Measurements from ENCODE around the gene LCN10.
"Not testable (repeated sequence)": the region's sequence is repeated elsewhere in the genome, so short reads cannot be mapped to it uniquely, and the experiment has no call there.

Gene LCN10

DNA sequence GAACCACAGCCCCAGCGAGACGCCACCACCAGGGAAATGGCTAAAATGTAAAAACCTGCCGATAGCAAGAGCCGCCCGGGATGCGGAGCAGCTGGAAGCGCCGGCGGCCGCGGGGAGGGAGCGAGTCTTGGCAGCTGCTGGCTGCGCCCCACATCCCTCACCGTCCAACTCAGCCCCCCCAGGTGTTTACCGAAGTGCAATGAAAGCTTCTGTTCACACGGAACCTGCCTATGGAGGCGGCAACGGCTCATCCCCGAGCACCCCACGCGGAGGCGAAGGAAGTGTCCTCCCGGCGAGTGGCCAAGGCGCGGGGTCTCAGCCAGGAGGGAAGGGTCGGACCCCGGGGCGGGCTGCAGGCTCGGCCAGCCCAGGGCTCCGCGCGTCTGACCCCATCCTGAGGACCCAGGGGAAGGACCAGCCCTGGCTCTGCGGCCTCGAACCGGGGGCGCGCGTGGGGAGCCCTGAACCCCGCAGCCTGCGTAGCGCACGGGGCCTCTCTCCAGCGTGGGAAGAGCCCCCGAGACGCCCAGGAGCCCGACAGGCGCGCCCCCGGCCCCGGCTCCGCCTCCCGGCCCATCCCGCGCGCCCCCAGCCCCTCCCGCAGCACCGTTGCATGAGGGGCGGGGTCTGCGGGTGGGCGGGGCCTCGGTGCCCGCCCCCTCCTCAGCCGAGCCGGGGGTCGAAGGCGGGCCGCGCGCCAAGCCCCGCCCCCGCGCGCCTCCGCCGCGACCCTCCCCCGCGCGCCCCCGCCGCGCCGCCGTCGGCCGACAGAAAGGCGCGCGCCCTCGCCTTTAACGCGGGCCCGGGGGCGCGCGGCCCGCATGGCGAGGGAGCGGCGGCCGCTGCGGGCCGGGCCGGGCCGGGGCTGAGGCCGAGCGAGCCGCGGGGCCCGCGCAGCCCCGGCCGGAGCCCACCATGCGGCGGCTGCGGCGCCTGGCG lies 30.7 kb downstream of the LCN10 start, which contains the start of gene DIPK1B:
TSS of gene DIPK1B (plus strand) at position 822 of the 939 bp plus-strand sequence. CDS start at position 916, 94 bp downstream.
- Histone ChIP-seq H3K4me1 (ENCODE audit: insufficient read depth, low read length) (no peaks in the 10 kb centered on the region; the same call in 1 of the 2 replicates), H3K27ac (ENCODE audit: low read length) (no peak within 1 kb of the TSS), H3K27me3 (ENCODE audit: insufficient read depth, low read length) (peaks cover 17% of the 10 kb centered on the region; the same call in 1 of the 2 replicates), H3K9ac (ENCODE audit: low read depth, low read length) (peak within 1 kb of the TSS; percentile 64; the same call in 1 of the 2 replicates), H3K9me3 (ENCODE audit: insufficient read depth, low read depth, low read length) (no peaks in the 10 kb centered on the region), H3K36me3 (ENCODE audit: insufficient read depth, low read depth, low read length) (no peaks in the 10 kb centered on the region; the same call in 1 of the 2 replicates), H3K4me3 (ENCODE audit: low read length) (peak within 1 kb of the TSS; percentile 83)

GRCh38 chr9:136711219-136711648 lies 31.5 kb downstream of the LCN10 start:
- H3K9me3 ChIP-seq (ENCODE audit: insufficient read depth, low read depth, low read length); H3K4me1 ChIP-seq (ENCODE audit: insufficient read depth, low read length); H3K36me3 ChIP-seq (ENCODE audit: insufficient read depth, low read depth, low read length); H3K9ac ChIP-seq (ENCODE audit: low read depth, low read length); H3K27ac ChIP-seq (ENCODE audit: low read length): not testable (repeated sequence)
- Histone ChIP-seq H3K4me3 (ENCODE audit: low read length) (peak overlapping the region; percentile 83; the same call in 1 of the 2 replicates), H3K27me3 (ENCODE audit: insufficient read depth, low read length) (peaks cover 17% of the 10 kb centered on the region; the same call in 1 of the 2 replicates)

- Histone ChIP-seq H3K4me1 (ENCODE audit: insufficient read depth, low read length) (no peaks in the 10 kb centered on the region; the same call in 1 of the 2 replicates), H3K9ac (ENCODE audit: low read depth, low read length) (no peak overlapping the region), H3K9me3 (ENCODE audit: insufficient read depth, low read depth, low read length) (no peaks in the 10 kb centered on the region), H3K4me3 (ENCODE audit: low read length) (no peak overlapping the region), H3K36me3 (ENCODE audit: insufficient read depth, low read depth, low read length) (no peaks in the 10 kb centered on the region; the same call in 1 of the 2 replicates), H3K27ac (ENCODE audit: low read length) (no peak overlapping the region), H3K27me3 (ENCODE audit: insufficient read depth, low read length) (peaks cover 17% of the 10 kb centered on the region; the same call in 1 of the 2 replicates)
These were observed 32.2 kb downstream of the LCN10 start for GRCh38 chr9:136710543-136710942.

GRCh38 chr9:136709454-136710109 lies 33.2 kb downstream of the LCN10 start:
- Histone ChIP-seq H3K27me3 (ENCODE audit: insufficient read depth, low read length) (peaks cover 17% of the 10 kb centered on the region; the same call in 1 of the 2 replicates), H3K4me1 (ENCODE audit: insufficient read depth, low read length) (no peaks in the 10 kb centered on the region; the same call in 1 of the 2 replicates)

DNA sequence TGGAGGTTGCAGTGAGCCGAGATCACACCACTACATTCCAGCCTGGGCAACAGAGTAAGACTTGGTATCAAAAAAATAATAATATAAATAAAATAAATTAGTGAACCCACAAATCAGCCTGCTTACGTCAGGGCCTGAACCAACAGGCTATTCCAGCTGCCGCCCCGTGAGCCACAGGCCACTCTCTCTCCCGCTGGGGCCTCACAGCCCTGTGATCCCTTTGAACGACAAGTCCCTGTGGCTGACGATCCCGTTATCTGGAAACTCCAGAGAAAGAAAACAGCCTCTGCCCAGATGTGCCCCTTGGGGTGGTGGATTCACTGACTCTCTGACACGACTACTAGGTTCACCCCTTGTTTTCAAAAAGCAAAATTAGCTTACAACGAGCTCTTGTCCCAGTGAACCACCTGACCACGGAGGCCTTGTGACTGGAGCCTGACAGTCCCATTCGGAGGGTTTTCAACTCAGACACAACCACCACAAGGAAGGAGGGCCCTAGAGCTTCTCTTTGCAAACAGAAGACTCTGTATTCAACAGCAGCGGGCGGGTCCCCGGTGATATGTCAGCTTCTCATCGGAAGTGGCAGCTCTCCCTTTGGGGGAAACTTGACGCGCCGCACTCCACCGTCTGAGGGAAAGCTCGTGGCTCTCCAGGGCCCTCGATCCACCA lies 34.8 kb downstream of the LCN10 start:
- no peaks in the 10 kb centered on the region for H3K36me3 ChIP-seq (ENCODE audit: insufficient read depth, low read depth, low read length)
- no peaks in the 10 kb centered on the region for H3K9me3 ChIP-seq (ENCODE audit: insufficient read depth, low read depth, low read length)
- H3K4me3 ChIP-seq (ENCODE audit: low read length) = no peak overlapping the region
- H3K4me1 ChIP-seq (ENCODE audit: insufficient read depth, low read length) = no peaks in the 10 kb centered on the region
- no peak overlapping the region for H3K27ac ChIP-seq (ENCODE audit: low read length)
- H3K9ac ChIP-seq (ENCODE audit: low read depth, low read length) = no peak overlapping the region
- H3K27me3 ChIP-seq (ENCODE audit: insufficient read depth, low read length) = peaks cover 17% of the 10 kb centered on the region; the same call in 1 of the 2 replicates

More at GRCh38 chr9:136709454-136710109, 33.2 kb downstream of the LCN10 start:
- Histone ChIP-seq H3K4me3 (ENCODE audit: low read length) (no peak overlapping the region), H3K36me3 (ENCODE audit: insufficient read depth, low read depth, low read length) (no peaks in the 10 kb centered on the region; the same call in 1 of the 2 replicates), H3K9ac (ENCODE audit: low read depth, low read length) (no peak overlapping the region), H3K27ac (ENCODE audit: low read length) (no peak overlapping the region), H3K9me3 (ENCODE audit: insufficient read depth, low read depth, low read length) (no peaks in the 10 kb centered on the region)

DNA sequence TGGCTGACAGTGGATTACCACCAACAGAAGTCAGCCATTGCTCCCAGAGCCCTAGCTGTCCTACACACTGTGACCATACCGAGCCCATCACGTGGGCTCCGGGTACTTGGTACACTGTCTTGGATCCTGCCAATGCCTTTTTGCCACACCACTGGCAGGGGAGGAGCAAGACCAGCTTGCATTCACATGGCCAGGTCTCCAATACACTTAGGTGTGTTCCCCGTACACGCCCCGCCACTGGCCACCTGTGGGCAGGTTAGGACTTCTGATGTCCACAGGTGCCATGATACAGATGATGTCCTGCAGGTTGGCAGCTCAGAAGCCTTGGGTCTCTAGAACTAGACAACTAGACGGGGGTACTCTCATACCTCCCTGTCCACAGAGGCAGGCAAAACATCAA lies 35.7 kb downstream of the LCN10 start:
- Histone ChIP-seq H3K4me1 (ENCODE audit: insufficient read depth, low read length) (no peaks in the 10 kb centered on the region), H3K9ac (ENCODE audit: low read depth, low read length) (no peak overlapping the region), H3K27me3 (ENCODE audit: insufficient read depth, low read length) (peaks cover 17% of the 10 kb centered on the region; the same call in 1 of the 2 replicates), H3K27ac (ENCODE audit: low read length) (no peak overlapping the region), H3K9me3 (ENCODE audit: insufficient read depth, low read depth, low read length) (no peaks in the 10 kb centered on the region), H3K4me3 (ENCODE audit: low read length) (no peak overlapping the region), H3K36me3 (ENCODE audit: insufficient read depth, low read depth, low read length) (no peaks in the 10 kb centered on the region)

GRCh38 chr9:136705564-136705963 lies 37.2 kb downstream of the LCN10 start:
- no peaks in the 10 kb centered on the region for H3K4me1 ChIP-seq (ENCODE audit: insufficient read depth, low read length)
- no peaks in the 10 kb centered on the region for H3K36me3 ChIP-seq (ENCODE audit: insufficient read depth, low read depth, low read length)
- peaks cover 14% of the 10 kb centered on the region for H3K27me3 ChIP-seq (ENCODE audit: insufficient read depth, low read length)
- H3K9me3 ChIP-seq (ENCODE audit: insufficient read depth, low read depth, low read length) = no peaks in the 10 kb centered on the region
- no peak overlapping the region for H3K27ac ChIP-seq (ENCODE audit: low read length)
- H3K4me3 ChIP-seq (ENCODE audit: low read length) = no peak overlapping the region
- H3K9ac ChIP-seq (ENCODE audit: low read depth, low read length) = no peak overlapping the region

DNA sequence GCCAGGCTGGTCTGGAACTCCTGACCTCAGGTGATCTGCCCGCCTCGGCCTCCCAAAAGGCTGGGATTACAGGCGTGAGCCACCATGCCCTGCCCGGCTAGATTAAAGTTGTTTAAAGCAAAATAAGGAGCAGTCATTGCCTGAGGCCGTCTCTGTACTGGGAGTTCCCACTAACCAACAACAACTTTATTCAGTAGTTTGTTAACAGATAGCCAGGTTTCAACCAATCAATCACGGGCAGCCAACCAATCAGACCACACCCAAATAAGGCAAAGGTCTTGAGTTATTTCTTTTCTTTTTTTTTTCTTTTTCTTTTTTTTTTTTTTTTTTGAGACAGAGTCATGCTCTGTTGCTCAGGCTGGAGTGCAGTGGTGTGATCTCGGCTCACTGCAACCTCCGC lies 38.0 kb downstream of the LCN10 start:
- not testable (repeated sequence) for H3K4me3 ChIP-seq (ENCODE audit: low read length); H3K4me1 ChIP-seq (ENCODE audit: insufficient read depth, low read length)

DNA sequence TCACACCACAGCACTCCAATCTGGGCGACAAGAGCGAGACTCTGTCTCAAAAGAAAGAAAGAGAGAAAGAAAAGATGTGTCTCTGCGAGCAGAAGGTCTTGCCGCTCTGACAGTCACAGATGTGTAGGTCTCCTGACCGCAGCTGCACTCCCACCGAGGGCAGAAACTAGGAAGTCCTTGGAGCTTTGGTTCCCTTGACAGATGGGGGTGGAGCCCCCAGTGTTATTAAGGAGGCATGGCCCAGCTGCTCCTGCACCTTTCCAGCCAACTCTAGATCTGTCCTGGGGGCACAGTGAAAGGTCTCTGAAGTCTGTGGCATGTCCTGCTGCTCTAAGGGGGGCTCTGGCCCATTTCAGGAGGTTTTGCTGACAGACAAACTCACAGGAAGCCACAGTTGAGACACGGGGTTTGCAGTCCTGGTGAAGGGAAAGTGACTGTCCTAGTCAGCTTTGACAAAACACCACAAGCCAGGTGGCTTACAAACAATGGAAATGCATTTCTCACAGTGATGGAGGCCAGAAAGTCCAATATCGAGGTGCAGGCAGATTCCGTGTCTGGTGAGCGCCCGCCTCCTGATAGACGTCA lies 39.4 kb downstream of the LCN10 start:
- no peaks in the 10 kb centered on the region for H3K36me3 ChIP-seq (ENCODE audit: insufficient read depth, low read depth, low read length)
- no peak overlapping the region for H3K4me3 ChIP-seq (ENCODE audit: low read length)
- no peaks in the 10 kb centered on the region for H3K9me3 ChIP-seq (ENCODE audit: insufficient read depth, low read depth, low read length)
- H3K4me1 ChIP-seq (ENCODE audit: insufficient read depth, low read length) = no peaks in the 10 kb centered on the region
- H3K27me3 ChIP-seq (ENCODE audit: insufficient read depth, low read length) = peaks cover 10% of the 10 kb centered on the region
- H3K27ac ChIP-seq (ENCODE audit: low read length) = no peak overlapping the region
- H3K9ac ChIP-seq (ENCODE audit: low read depth, low read length) = no peak overlapping the region

More for the DNA sequence above, 38.0 kb downstream of the LCN10 start:
- not testable (repeated sequence) for H3K9me3 ChIP-seq (ENCODE audit: insufficient read depth, low read depth, low read length); H3K27ac ChIP-seq (ENCODE audit: low read length); H3K9ac ChIP-seq (ENCODE audit: low read depth, low read length); H3K36me3 ChIP-seq (ENCODE audit: insufficient read depth, low read depth, low read length)
- peaks cover 10% of the 10 kb centered on the region for H3K27me3 ChIP-seq (ENCODE audit: insufficient read depth, low read length)

GRCh38 chr9:136701668-136702053 lies 41.1 kb downstream of the LCN10 start:
- Histone ChIP-seq H3K36me3 (ENCODE audit: insufficient read depth, low read depth, low read length) (no peaks in the 10 kb centered on the region), H3K27me3 (ENCODE audit: insufficient read depth, low read length) (peaks cover 10% of the 10 kb centered on the region), H3K9me3 (ENCODE audit: insufficient read depth, low read depth, low read length) (no peaks in the 10 kb centered on the region), H3K4me3 (ENCODE audit: low read length) (no peak overlapping the region), H3K9ac (ENCODE audit: low read depth, low read length) (no peak overlapping the region), H3K27ac (ENCODE audit: low read length) (no peak overlapping the region), H3K4me1 (ENCODE audit: insufficient read depth, low read length) (no peaks in the 10 kb centered on the region)

All from iPS-20b (cell line).